Sigmoid colon (tissue), 7 donors: ENCODE data around the gene FAM163B. TPM values are rescaled to one million over a fixed set of nuclear protein-coding genes. Genes with fewer than 3 reads are reported as not detected.
A peak's percentile ranks its signal among the peaks of the same experiment; 100 is the strongest.

Experiments used
- DNase-seq: peaks from one replicate; pipeline ENCODE4 v3.0.0-alpha.2; 2019
- H3K27ac ChIP-seq, 4 donors: fragments of 200-600 bp; sonication (generic); one replicate each; pipeline ENCODE4 v1.5.1; 2016 to 2019; ENCODE audit warnings: mild to moderate bottlenecking in 1 of 4
- H3K27me3 ChIP-seq, 3 donors: fragments of 200-600 bp; sonication (generic); one replicate each; pipeline ENCODE4 v1.5.1; 2019; ENCODE audit warnings: mild to moderate bottlenecking in 1 of 3
- H3K36me3 ChIP-seq, 4 donors: fragments of 200-600 bp; sonication (generic); one replicate each; pipeline ENCODE4 v1.5.1; 2016 to 2019
- H3K4me1 ChIP-seq, 4 donors: fragments of 200-600 bp; sonication (generic); one replicate each; pipeline ENCODE4 v1.5.1; 2017 to 2019
- H3K4me3 ChIP-seq, 4 donors: fragments of 200-600 bp; sonication (generic); one replicate each; pipeline ENCODE4 v1.5.1; 2017 to 2019; ENCODE audit warnings: mild to moderate bottlenecking in 2 of 4, moderate library complexity in 1 of 4
- H3K9me3 ChIP-seq, 4 donors: fragments of 200-600 bp in 3 of 4; sonication (generic) in 3 of 4; one replicate each; pipeline versions ENCODE4 v1.5.1 to v1.6.1; 2013 to 2019
- EP300 ChIP-seq, 4 donors: sonication (generic); formaldehyde crosslinking; IDR thresholded peaks; one replicate each; pipeline ENCODE4 v1.6.1; 2017; ENCODE audit warnings: antibody characterized with exemption in 4 of 4
- POLR2A ChIP-seq, 2 donors: fragments of 450-650 bp; IDR thresholded peaks; one replicate each; pipeline ENCODE4 v1.6.1; 2016; ENCODE audit warnings: antibody characterized with exemption in 2 of 2, mild to moderate bottlenecking in 2 of 2, moderate library complexity in 2 of 2
- POLR2AphosphoS5 ChIP-seq, 4 donors: sonication (generic); formaldehyde crosslinking; IDR thresholded peaks; one replicate each; pipeline ENCODE4 v1.6.1; 2017; ENCODE audit warnings: antibody characterized with exemption in 4 of 4
- WGBS, 2 donors: extraction: QIAGEN DNeasy Blood & Tissue Kit; methylation state at CpG; one replicate each; pipeline ENCODE4 v1.1.7; 2013; 5-methylcytosine and 5-hydroxymethylcytosine counted together
- intact Hi-C: fragments of 100-400 bp; cut with DNase I; formaldehyde crosslinking; loops from one replicate; pipeline ENCODE4 v1.15.1; 2023
- polyA plus RNA-seq, 3 donors: library from polyadenylated mRNA; stranded (reverse); fragments of 200-250 nt; gene quantifications; one replicate each; pipeline ENCODE4 v1.2.3, GENCODE V29; 2013
- total RNA-seq, 4 donors: library from RNA; depleted of rRNA; stranded (reverse); fragments of >200 nt; gene quantifications; one replicate each; pipeline ENCODE4 v1.1.0, GENCODE V29; 2016
- TF ChIP-seq, protein P1 (sequence below), 4 experiments: fragments of 450-650 bp in 3 of 4; fragments of 200-600 bp in 1 of 4; IDR thresholded peaks; one replicate each; pipeline ENCODE4 v1.5.1; 2016 to 2019; ENCODE audit warnings: antibody characterized with exemption in 4 of 4, mild to moderate bottlenecking in 3 of 4, moderate library complexity in 2 of 4
- donor health status: healthy with polysubstance abuse.
- donor health status: Bipolar disorder and iron deficiency.
- donor health status: healthy.

Gene FAM163B
- total and polyA plus RNA-seq, 7 donors, result 0.29 to 2.4 (median 1.2) TPM; not detected in 1

DNA sequence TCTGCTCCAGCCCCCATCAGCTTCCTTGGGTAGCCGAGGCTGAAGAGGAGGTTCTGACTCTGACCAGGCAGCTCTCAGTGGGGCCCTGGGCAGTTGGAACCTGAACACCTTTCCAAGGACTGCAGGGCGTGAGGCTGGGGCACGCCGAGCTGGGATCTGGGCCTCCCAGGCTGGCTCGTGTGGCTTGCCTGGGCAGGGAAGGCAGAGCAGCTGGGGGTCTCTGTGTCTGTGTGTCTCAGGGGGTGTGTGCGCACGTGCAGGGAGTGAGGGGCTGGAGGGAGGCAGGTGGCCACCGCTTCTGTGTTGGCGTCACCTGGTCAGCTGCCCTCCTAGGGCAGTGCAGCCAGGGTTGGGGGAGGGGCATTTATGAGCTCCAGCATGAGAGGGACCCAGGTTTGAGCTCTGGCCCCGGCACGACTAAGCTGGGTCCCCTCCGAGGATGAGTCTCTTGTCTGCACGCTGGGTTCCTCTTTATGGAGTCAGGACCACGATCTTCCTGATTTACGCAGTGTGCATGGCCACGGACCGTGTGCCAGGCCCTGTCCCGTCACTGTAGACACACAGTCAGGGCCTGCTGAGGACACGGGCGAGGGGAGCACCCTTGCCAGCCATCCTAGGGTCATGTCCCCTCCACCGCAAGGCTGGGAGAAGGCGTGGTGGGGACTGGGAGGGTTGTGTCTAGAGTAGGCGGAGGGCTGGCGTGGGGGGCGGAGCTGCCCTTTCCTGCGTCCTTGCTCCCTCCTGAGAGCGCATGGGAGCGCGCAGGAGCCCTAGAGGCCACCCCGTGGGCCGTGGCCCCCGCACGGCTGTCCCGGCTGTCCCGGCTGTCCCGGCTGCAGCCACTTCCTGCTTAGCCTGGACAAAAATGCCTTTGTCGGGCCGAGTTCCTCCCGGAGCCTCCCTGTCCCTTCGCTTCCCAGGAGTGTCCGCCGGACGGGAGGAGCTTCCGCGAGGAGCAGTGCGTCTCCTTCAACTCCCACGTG is 70.0 kb downstream of the FAM163B start:
- intact Hi-C loops, result loop anchor here (5.0 kb wide), 1 partner anchor 48 kb away; no protein-coding TSS in a partner anchor
- TF ChIP-seq POLR2A (IDR thresholded peaks at IDR 0.05) (no peak), EP300 (IDR thresholded peaks at IDR 0.05) (no peak), POLR2AphosphoS5 (IDR thresholded peaks at IDR 0.05) (no peak)
- TF ChIP-seq, protein P1, sequence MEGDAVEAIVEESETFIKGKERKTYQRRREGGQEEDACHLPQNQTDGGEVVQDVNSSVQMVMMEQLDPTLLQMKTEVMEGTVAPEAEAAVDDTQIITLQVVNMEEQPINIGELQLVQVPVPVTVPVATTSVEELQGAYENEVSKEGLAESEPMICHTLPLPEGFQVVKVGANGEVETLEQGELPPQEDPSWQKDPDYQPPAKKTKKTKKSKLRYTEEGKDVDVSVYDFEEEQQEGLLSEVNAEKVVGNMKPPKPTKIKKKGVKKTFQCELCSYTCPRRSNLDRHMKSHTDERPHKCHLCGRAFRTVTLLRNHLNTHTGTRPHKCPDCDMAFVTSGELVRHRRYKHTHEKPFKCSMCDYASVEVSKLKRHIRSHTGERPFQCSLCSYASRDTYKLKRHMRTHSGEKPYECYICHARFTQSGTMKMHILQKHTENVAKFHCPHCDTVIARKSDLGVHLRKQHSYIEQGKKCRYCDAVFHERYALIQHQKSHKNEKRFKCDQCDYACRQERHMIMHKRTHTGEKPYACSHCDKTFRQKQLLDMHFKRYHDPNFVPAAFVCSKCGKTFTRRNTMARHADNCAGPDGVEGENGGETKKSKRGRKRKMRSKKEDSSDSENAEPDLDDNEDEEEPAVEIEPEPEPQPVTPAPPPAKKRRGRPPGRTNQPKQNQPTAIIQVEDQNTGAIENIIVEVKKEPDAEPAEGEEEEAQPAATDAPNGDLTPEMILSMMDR (IDR thresholded peaks at IDR 0.05), result no peak
- Histone ChIP-seq H3K27ac (peak overlapping the region in 1 of 4 donors; percentile 34), H3K27me3 (no peaks in the 10 kb centered on the region), H3K4me3 (peak overlapping the region in 2 of 4 donors; percentile 24 to 41), H3K4me1 (peaks cover 0 to 42% (median 22%) of the 10 kb centered on the region in 4 donors), H3K9me3 (no peaks in the 10 kb centered on the region), H3K36me3 (peaks cover 0 to 6% (median 0%) of the 10 kb centered on the region in 4 donors)
- no peak for DNase-seq
- 30 to 33% methylated on average over 47 of the region's 47 CpGs for WGBS, 2 donors

DNA sequence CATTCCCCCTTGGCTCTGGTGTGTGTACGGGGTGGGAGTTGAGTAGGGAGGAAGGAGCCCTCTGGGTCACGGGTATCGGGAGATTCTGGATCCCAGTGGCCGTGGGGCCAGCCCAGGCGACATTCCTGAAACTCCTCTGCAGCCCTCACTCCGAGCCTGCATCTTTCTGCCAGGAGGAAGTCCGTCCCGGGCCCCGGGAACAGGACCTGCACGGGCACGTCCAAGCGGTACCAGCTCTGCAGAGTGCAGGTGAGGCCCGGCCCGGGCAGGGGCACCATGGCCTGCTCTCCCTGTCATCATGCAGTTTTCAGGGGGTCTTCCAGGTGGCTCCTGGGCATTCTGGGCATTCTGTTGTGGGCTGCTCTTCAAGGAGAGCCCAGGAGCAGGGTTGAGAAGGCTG is 71.0 kb downstream of the FAM163B start:
- H3K4me3 ChIP-seq, result no peak overlapping the region
- no peak for DNase-seq
- 90 to 94% methylated on average over 14 of the region's 14 CpGs for WGBS, 2 donors
- no peaks in the 10 kb centered on the region for H3K9me3 ChIP-seq
- intact Hi-C loops, result loop anchor here (5.0 kb wide), 1 partner anchor 49 kb away; no protein-coding TSS in a partner anchor
- H3K4me1 ChIP-seq, result peaks cover 0 to 52% (median 31%) of the 10 kb centered on the region in 4 donors
- H3K27ac ChIP-seq, result no peak overlapping the region
- no peaks in the 10 kb centered on the region for H3K27me3 ChIP-seq
- no peak for TF ChIP-seq POLR2A (IDR thresholded peaks at IDR 0.05)
- TF ChIP-seq POLR2AphosphoS5 (IDR thresholded peaks at IDR 0.05), result no peak
- no peak for TF ChIP-seq EP300 (IDR thresholded peaks at IDR 0.05)
- TF ChIP-seq, protein P1 (IDR thresholded peaks at IDR 0.05), result no peak
- peaks cover 0 to 6% (median 0%) of the 10 kb centered on the region in 4 donors for H3K36me3 ChIP-seq

DNA sequence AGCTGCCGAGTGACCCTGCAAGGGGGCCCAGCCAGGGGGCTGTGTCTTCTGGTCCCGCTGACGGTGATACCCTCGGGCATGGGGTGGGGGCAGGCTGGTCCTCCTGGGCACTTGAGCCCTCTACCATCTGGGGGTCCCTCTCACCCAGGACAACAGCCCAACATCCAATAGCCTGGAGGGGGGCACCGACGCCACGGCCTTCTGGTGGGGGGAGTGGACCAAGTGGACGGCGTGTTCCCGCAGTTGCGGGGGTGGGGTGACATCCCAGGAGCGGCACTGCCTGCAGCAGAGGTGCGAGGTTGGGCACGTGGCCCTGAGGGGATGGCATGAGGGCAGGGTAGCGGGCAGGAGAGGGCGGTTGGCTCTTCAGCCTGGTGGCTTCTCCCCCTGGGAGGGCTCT is 71.9 kb downstream of the FAM163B start:
- H3K4me1 ChIP-seq, result peaks cover 0 to 53% (median 31%) of the 10 kb centered on the region in 4 donors
- DNase-seq, result no peak
- TF ChIP-seq POLR2AphosphoS5 (IDR thresholded peaks at IDR 0.05), result no peak
- TF ChIP-seq, protein P1 (IDR thresholded peaks at IDR 0.05), result no peak
- no peak for TF ChIP-seq EP300 (IDR thresholded peaks at IDR 0.05)
- TF ChIP-seq POLR2A (IDR thresholded peaks at IDR 0.05), result no peak
- H3K9me3 ChIP-seq, result no peaks in the 10 kb centered on the region
- H3K4me3 ChIP-seq, result no peak overlapping the region
- 91 to 94% methylated on average over 16 of the region's 16 CpGs for WGBS, 2 donors
- no peaks in the 10 kb centered on the region for H3K27me3 ChIP-seq
- intact Hi-C loops, result loop anchor here (5.0 kb wide), 1 partner anchor 50 kb away; no protein-coding TSS in a partner anchor
- no peak overlapping the region for H3K27ac ChIP-seq
- H3K36me3 ChIP-seq, result peaks cover 0 to 6% (median 0%) of the 10 kb centered on the region in 4 donors

DNA sequence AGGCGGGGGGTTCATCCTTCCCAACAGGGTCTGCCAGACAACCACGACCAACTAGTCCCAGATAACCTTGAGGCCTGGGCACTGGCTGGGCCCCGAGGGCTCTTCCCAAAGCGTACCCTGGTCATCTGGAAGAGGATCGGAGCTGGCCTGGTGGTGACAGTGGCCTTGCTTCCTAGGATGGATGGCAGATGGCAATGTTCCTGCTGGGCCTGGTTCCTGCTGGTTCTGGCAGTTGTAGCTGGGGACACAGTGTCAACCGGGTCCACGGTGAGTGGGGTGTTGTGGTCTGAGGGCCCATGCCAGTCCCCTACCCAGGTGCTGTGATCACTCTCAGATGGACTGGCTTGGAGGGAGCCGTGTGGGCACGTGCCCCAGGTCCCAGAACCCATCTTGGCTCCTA is 72.7 kb downstream of the FAM163B start:
- Histone ChIP-seq H3K9me3 (no peaks in the 10 kb centered on the region), H3K27me3 (no peaks in the 10 kb centered on the region), H3K4me3 (no peak overlapping the region), H3K4me1 (peaks cover 0 to 53% (median 31%) of the 10 kb centered on the region in 4 donors), H3K36me3 (peaks cover 0 to 6% (median 0%) of the 10 kb centered on the region in 4 donors), H3K27ac (no peak overlapping the region)
- no peak for DNase-seq
- WGBS, 2 donors, result 92 to 94% methylated on average over 9 of the region's 9 CpGs
- intact Hi-C loops, result loop anchor here (5.0 kb wide), 1 partner anchor 51 kb away; no protein-coding TSS in a partner anchor
- TF ChIP-seq POLR2A (IDR thresholded peaks at IDR 0.05) (no peak), EP300 (IDR thresholded peaks at IDR 0.05) (no peak), POLR2AphosphoS5 (IDR thresholded peaks at IDR 0.05) (no peak)
- TF ChIP-seq, protein P1 (IDR thresholded peaks at IDR 0.05), result no peak
